CD4-positive, alpha-beta T cell treated with Interleukin-15 for 4 hours (primary cell): ENCODE measurements around the gene GALNT7.
A peak's percentile ranks its signal among the peaks of the same experiment; 100 is the strongest.
"Not testable (repeated sequence)": the region's sequence is repeated elsewhere in the genome, so short reads cannot be mapped to it uniquely, and the experiment has no call there.

Source experiments
- DNase-seq: peaks from one replicate; pipeline ENCODE4 v3.0.0-alpha.2; 2020; ENCODE audit warnings: low spot score

The GALNT7 gene

DNA sequence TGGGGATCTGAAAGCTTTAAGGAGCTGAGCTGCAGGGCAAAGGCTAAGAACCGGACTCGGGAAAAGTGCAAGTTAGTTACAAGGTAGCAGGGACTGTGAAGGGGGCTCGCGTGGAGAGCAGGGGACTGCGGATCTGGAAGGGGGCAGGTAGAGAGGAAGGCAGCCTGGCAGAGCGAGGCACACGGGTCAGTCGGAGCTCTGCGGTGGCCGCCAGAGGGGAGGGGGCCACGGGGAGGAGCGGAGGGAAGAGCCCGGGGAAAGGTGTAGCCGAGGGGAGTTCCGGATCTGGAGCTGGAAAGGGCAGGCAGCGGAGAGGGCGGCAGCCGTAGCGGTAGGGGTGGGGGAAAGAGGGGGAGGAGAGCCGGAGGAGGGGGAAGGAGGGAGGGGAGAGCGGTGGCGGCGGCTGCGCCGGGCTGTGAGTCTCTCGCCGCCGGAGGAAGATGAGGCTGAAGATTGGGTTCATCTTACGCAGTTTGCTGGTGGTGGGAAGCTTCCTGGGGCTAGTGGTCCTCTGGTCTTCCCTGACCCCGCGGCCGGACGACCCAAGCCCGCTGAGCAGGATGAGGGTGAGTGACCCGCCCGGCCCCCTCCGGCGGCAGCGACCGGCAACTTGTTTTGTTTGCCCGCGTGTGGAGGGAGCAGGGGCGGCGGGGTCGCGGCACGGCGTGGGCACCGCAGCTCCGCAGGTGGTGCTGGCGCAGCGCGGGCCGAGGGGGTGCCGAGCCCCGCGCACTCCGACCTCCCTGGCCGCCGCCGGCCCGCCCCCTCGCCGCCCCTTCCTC is at the start of gene GALNT7:
TSS of gene GALNT7 (plus strand) at position 416 of the 782 bp plus-strand sequence. CDS start at position 441, 25 bp downstream.
- peak; percentile 54 for DNase-seq

DNA sequence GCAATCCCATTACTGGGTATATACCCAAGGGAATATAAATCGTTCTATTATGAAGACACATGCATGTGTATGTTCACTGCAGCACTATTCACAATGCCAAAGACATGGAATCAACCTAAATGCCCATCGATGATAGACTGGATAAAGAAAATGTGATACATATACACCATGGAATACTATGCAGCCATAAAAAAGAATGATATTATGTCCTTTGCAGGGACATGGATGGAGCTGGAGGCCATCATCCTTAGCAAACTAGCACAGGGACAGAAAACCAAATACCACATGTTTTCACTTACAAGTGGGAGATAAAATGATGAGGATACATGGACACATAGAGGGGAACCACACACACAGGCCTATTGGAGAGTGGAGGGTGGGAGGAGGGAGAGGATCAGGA is 49.8 kb upstream of the GALNT7 start:
- DNase-seq = not testable (repeated sequence)

- DNase-seq = no peak
These were observed 48.8 kb upstream of the GALNT7 start for GRCh38 chr4:173119818-173120217.

- DNase-seq = no peak
These were observed 47.5 kb upstream of the GALNT7 start for GRCh38 chr4:173121076-173121561.

DNA sequence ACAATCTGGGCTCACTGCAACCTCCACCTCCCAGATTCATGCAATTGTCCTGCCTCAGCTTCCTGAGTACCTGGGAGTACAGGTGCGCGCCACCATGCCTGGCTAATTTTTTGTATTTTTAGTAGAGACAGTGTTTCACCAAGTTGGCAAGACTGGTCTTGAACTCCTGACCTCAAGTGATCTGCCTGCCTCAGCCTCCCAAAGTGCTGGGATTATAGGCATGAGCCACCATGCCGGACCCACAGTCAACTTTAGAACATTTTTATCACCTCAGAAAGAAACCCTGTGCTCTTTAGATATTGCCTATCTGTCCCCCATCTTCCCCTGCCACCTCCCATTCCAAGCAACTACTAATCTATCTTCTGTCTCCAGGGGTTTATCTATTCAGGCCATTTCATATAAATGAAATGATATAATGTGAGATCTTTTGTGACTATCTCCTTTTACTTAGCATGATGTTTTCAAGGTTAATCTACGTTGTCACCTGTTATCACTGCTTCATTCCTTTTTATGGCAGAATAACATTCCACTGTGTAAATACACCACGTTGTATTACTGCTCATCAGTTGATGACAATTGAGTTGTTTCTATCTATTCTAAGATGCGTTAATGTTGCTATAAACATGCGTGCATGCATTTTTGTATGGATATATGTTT is 44.3 kb upstream of the GALNT7 start:
- DNase-seq = no peak

GRCh38 chr4:173125216-173125812 is 43.3 kb upstream of the GALNT7 start:
- DNase-seq = no peak

DNA sequence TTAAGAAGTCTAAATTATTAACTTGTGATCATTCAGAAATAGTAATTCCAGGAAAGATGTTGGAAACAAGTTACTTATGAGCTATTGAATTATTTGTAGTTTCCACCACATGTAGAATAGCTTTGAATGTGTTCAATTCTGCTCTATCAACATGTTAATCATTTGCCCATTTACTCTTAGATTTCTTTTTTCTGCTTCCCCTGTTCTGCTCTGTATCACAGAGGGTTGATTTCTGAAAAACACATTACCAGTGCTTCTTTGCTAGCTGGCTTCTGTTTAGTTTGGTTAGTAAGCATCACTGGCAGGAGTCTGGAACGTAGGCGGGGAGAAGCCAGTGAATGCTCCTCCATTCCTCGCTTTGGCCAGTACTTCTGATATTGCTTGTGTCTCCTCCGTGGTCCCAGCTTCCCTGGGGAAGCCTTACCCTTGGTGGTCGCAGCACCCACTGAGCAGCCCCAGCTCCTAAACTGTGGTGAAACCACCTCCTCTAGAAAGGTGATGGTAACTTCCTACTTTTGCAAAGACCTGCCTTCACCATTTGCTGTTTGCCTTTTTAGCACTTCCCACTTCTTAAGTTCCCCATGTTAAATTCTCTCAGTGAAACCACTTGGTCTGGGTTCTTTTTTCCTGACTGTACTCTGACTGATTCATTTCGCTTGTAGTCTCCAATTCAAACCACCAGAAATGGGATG is 40.3 kb upstream of the GALNT7 start:
- DNase-seq = no peak

DNA sequence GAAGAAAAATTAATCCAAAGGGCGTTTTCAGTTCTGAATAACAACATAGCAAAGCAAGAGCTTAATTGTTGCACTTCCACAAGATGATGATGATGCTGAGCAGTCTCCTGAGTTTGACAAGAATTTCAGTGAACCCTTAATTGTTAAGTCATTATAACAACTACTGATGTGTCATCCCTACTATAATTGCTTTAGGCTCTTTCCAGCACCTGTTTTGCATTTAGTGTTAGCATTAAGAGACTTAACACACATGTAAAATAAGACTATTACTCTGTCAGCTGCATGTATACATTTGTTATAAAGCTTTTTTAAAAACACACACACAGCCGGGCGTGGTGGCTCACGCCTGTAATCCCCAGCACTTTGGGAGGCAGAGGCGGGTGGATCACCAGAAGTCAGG is 37.9 kb upstream of the GALNT7 start:
- no peak for DNase-seq

DNA sequence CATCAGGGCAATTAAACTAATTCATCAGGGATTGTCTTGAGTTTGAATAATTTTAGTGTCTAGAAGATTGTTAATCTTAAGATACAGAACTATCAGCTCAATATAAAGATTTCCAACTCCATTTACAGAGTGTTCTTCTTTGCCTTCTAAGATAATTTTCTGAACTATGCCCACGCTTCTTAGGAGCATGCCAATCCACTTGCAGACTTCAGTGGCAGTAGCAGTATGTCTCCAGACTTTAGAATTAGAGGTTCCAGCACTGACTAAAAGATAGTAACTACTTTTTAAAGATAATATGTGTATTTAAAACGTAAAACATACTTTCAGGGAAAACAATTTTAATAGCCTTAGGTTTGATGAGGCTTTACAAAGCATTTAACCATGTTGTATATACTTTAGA is 34.2 kb upstream of the GALNT7 start:
- DNase-seq = no peak

DNA sequence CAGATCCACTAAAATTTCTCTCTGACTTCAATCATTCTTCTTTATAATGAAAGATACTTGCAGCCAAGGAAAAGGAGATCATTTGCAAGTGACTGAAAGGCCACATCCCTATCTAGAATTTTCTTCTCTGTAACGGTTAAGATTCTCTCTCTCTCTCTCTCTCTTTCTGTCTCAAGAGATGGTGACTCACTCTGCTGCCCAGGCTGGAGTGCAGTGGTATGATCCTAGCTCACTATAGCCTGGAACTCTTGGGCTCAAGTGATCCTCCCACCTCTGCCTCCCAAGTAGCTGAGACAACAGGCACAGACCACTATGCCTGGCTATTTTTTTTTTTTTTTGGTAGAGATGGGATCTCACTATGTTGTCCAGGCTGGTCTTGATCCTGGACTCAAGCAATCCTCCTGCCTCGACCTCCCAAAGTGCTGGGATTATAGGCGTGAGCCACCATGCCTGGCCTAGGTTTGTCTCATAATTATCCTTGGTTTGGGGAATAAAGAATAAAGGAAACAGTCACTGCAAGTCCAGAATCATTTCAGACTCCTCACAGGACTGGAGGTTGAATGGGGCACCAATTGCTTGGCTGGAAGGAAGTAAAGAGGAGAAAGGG is 33.3 kb upstream of the GALNT7 start:
- no peak for DNase-seq

DNA sequence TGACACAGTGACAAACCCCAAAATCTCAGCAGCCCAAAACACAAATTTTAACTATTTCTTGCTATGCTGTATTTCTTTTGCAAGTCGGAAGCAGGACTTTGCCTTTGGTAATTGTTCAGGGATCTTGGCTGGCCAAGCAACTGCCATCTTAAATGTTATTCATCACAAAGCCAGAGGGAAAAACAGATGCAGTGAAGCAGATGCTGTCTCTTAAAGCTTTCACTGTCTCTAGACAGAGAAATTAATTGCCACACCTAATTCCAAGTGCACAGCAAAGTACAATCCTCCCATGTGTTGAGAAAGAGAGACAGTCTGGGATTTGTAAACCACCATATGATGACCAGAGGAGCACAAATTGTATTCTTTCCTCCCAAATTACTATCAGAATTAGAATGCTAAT is 30.0 kb upstream of the GALNT7 start:
- no peak for DNase-seq

DNA sequence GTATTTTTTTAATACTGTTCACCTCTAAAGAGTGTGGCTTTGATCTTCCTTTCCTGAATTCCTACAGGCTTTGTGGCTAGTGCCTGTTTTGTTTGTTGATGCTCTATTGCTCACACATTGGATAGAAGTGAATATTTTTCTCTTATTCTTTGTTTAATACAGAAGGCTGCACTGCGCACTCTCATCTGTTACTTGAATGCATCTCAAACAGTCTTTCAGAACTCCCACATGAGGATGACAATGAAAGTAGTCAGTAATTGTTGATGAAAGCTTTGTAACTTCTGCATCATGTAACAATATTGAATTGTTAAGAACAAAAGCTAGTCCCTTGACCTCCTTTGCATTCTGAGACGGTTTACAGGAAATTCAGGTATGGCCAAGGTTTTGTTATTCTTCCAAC is 29.1 kb upstream of the GALNT7 start:
- DNase-seq = no peak

GRCh38 chr4:173145131-173145530 is 23.5 kb upstream of the GALNT7 start:
- no peak for DNase-seq

DNA sequence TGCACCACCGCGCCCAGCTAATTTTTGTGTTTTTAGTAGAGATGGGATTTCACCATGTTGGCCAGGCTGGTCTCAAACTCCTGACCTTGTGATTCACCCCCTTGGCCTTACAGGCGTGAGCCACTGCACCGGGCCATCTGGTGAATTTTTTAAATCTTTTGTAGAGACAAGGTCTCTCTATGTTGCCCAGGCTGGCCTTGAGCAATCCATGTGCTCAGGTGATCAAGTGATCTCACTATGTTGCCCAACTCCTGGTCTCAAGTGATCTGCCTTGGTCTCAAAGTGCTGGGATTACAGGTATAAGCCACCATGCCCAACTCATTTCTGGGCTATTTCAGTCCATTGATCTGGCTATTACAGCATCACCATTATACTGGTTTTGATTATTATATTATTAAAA is 22.2 kb upstream of the GALNT7 start:
- no peak for DNase-seq

DNA sequence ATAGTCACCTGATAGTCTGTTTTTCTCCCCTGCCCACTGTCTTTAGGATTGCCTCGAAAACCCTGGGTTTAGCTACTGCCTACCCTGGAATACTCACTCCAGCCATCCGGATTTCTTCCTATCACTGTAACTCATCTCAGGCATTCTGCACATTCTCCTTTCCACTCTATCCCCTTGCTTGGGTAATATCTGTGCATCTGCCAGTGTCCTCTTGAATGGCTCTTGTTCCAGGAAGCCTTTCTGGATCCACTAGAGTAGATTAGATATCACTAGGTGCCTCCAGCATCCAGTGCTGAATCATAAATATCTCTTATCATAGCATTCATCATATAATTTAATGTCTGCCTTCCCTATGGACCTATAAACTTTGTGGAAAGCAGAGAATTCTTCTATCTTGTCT is 17.1 kb upstream of the GALNT7 start:
- DNase-seq = no peak

DNA sequence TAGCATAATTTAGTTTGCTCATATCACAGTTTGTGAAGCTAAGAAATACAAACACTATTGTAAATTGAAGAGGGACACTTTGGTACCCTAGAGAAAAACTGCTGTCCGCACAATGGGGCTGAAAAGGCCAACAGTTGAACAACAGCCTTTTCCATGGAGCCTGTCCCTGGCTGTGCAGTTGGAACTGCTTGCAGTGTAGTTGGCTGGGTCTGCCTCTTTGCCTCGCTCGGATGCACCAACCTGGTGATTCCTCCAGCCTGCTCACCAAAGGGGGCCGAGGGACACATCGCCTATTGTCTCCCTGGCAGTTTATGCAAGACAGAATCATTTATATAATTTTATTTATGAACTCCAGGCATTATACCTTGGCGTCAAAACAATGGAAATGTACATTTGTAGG is 16.5 kb upstream of the GALNT7 start:
- no peak for DNase-seq

GRCh38 chr4:173153445-173153844 is 15.2 kb upstream of the GALNT7 start:
- DNase-seq = no peak

DNA sequence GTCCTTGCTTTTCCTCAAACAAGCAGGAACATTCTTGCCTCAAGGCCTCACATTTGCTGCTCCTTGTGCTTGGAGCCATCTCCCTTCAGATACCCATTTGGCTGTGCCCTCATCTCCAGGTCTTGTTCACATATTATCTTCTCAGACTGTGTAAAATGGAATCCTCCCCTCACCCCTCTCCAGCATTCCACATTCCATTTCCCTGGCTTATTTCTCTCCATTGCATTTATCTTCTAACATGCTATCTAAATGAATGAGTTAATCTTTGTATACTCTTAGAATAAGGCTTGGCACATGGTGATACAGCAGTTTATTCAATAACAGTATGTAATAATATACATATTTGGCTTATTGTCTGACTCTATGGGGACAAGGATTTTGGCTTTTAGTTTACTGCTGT is 8.8 kb upstream of the GALNT7 start:
- DNase-seq = no peak

DNA sequence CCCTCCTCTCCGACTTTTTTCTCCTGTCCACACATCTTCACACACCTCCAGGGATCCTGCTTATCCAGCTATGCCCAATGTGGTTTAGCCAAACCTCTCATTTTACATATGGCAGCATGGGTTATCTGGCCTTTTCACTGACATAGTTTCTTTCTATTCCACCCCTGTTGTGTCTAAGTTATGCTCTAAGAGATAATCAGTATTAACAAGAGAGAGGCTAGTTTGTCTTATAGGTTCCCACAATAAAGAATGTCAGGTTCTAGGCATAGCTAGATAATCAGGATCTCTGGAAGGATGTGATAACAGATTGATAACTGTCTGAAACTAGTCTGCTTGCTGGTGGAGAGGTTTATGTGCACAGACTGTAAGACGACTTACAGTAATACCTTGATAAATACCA is 7.7 kb upstream of the GALNT7 start:
- DNase-seq = no peak

GRCh38 chr4:173161311-173161710 is 7.3 kb upstream of the GALNT7 start:
- no peak for DNase-seq

DNA sequence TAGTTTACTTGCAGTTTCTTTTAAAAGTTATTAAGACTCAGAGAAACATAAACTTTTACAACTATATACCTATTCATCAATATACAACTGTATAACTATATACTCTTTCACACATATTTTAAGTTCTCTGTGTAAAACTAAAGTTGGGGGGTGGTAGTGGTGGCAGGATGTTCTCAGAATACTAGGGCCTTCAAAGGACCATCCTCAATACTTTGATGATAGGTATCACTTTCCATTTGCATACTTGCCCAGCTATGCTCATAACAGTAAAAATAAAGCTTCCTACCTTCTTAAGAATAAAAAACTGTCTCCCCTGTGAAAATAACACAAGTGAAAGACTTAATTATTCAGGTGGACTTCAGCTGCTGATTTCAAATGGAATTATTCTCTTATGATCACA is 2.9 kb upstream of the GALNT7 start:
- no peak for DNase-seq

- DNase-seq = no peak
These were observed 2.1 kb upstream of the GALNT7 start for GRCh38 chr4:173166491-173166890.
